RWPE1 (cell line): ENCODE data around the gene MBNL1.
A peak's percentile ranks its signal among the peaks of the same experiment; 100 is the strongest.

Experiments used
- CTCF ChIA-PET: fragments of 350-600 bp; sonication (Branson Sonifier 250); formaldehyde crosslinking; extraction: SDS; loops from one replicate; lab custom pipeline; 2021; lab: Yijun Ruan, JAX
- POLR2A ChIA-PET: fragments of 400-600 bp; formaldehyde crosslinking; extraction: SDS; loops from one replicate; lab custom pipeline; 2020; ENCODE audit warnings: antibody characterized with exemption; ENCODE audit not compliant: low non-redundant PET; lab: Yijun Ruan, JAX
- DNase-seq: peaks from one replicate; pipeline ENCODE4 v3.0.0; 2012; ENCODE audit warnings: low spot score
- H3K27ac ChIP-seq: fragments of 450-650 bp; 2 replicates; pipeline ENCODE4 v1.5.1; 2017
- TF ChIP-seq, protein P1 (sequence below): fragments of 450-650 bp; conservative IDR thresholded peaks from 2 replicates; pipeline ENCODE4 v1.5.1; 2017; ENCODE audit warnings: low read depth, mild to moderate bottlenecking

MBNL1 gene

DNA sequence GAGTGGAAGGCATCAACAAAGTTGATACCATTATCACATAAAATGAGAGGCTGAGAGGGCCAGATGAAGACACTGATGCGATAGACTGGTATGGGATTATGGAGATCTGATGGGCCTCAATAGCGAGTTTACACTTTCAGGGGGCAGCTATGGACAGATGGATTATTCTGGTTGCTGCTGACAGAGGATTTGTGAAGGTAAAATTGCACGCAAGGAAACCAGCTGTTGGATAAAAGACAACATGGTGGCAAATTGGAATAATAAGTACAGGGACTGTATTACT, 203.9 kb downstream of the MBNL1 start:
- TF ChIP-seq, protein P1, sequence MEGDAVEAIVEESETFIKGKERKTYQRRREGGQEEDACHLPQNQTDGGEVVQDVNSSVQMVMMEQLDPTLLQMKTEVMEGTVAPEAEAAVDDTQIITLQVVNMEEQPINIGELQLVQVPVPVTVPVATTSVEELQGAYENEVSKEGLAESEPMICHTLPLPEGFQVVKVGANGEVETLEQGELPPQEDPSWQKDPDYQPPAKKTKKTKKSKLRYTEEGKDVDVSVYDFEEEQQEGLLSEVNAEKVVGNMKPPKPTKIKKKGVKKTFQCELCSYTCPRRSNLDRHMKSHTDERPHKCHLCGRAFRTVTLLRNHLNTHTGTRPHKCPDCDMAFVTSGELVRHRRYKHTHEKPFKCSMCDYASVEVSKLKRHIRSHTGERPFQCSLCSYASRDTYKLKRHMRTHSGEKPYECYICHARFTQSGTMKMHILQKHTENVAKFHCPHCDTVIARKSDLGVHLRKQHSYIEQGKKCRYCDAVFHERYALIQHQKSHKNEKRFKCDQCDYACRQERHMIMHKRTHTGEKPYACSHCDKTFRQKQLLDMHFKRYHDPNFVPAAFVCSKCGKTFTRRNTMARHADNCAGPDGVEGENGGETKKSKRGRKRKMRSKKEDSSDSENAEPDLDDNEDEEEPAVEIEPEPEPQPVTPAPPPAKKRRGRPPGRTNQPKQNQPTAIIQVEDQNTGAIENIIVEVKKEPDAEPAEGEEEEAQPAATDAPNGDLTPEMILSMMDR, result no peak
- H3K27ac ChIP-seq, result no peak overlapping the region
- POLR2A ChIA-PET, result no interaction called here
- CTCF ChIA-PET, result interaction anchor here (0.6 to 1.1 kb wide), 7 partner anchors 18 to 1018 kb away, joined by 3 to 5 read pairs (median 3); no protein-coding TSS in a partner anchor
- DNase-seq, result no peak

DNA sequence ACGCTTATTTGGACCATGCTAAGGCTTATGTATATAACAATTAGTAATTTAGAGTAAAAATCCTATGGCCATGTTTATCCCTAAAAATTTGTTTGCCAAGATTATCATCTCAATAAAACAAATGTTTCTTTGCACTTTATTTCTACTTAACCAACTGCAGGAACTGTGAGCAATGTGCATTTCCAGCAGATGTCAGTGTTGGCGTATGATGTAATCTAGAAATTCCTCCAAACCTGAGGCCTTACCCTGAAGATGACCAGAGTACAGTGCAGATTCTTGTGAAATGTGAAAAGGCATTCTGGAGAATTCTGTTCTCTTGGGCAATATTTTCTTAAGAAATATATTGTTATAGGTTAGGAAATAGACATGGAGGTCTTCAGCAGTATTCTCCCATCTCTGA, 205.9 kb downstream of the MBNL1 start:
- TF ChIP-seq, protein P1, result peak; percentile 53
- DNase-seq, result peak; percentile 42
- no peak overlapping the region for H3K27ac ChIP-seq
- ChIA-PET POLR2A (no interaction called here), CTCF (no interaction called here)

DNA sequence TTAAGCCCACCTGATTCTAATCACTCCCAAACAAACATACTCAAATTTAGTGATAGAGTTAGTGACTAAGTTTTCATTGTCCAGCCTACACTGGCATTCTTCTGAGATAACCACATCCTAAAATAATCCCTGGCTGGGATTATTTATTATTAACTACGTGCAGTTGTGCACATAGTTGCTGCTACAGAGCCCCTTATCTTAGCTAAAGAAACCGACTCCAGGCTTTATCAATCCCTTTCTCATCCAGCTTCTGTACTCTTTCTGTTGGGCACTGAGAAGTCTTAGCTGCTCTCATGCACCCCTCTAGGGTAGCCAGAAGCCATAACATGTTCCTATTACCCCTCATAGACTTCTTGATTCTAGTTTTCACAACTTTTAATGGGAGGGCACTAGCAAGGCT, 208.7 kb downstream of the MBNL1 start:
- ChIA-PET POLR2A (interaction anchor here (0.6 kb wide), 1 partner anchor 1440 kb away, joined by 3 read pairs; no protein-coding TSS in a partner anchor), CTCF (no interaction called here)
- no peak for DNase-seq
- TF ChIP-seq, protein P1, result no peak
- H3K27ac ChIP-seq, result no peak overlapping the region

DNA sequence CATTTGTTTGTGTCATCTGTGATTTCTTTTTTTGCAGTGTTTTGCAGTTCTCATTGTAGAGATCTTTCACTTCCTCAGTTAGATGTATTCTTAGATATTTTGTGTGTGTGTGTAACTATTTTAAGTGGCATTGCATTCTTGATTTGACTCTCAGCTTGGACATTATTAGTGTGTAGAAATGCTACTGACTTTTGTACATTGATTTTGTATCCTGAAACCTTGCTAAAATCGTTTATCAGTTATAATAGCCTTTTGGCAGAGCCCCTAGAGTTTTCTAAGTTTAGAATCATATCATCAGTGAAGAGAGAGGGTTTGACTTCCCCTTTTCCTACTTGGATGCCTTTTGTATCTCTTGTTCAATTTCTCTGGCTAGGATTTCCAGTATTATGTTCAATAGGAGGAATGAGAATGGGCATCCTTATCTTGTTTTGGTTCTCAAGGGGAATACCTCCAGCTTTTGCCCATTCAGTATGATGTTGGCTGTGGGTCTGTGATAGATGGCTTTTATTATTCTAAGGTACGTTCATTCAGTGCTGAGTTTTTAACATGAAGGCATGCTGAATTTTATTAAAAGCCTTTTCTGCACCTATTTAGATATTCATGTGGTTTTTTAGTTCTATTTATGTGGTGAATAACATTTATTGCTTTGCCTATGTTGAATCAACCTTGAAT, 211.7 kb downstream of the MBNL1 start:
- H3K27ac ChIP-seq, result no peak overlapping the region
- no peak for DNase-seq
- TF ChIP-seq, protein P1, result no peak
- CTCF ChIA-PET, result no interaction called here
- POLR2A ChIA-PET, result no interaction called here

DNA sequence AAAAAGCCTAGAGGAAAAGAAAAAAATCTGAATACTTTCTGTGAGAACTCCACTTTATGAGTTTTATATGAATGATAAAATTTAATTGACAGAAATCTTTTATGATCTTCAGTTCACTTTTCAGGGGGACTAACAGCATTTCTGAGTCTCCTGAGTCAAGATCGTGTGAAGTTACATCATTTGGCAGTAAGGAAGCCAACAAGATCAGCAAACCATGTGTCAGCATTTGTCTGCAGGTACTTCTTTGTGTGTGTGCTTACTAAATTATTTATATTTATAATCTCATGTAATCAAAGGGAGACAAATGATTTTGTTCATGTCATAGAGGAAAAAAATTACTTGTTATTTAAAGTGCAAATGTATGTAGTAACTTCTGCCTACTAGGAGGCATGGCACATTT, 217.6 kb downstream of the MBNL1 start:
- CTCF ChIA-PET, result no interaction called here
- no peak for DNase-seq
- TF ChIP-seq, protein P1, result no peak
- H3K27ac ChIP-seq, result no peak overlapping the region
- POLR2A ChIA-PET, result no interaction called here

DNA sequence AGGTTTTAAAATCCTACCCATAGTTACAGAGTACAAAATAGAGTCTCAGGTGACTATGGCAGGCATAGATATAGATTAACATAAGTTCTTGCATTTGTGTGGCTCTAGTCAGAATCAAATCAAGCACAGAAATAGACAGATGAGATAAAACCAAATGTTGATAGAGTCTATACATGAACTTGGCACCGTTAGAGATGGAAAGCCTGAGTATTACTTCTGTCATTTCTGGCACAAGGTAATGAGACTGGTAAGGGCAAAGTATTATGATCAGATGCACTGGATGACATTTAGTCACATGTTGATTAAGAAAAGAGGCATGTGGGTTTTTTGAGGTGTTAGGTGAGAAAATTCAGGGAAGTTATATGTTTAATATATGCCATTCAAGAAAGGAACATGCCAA, 219.7 kb downstream of the MBNL1 start:
- CTCF ChIA-PET, result no interaction called here
- TF ChIP-seq, protein P1, result no peak
- no peak overlapping the region for H3K27ac ChIP-seq
- no peak for DNase-seq
- POLR2A ChIA-PET, result no interaction called here
